B cell (primary cell): ENCODE data around the gene ATP13A1. TPM values are rescaled to one million over a fixed set of nuclear protein-coding genes. Genes with fewer than 3 reads are reported as not detected.

Source experiments
- ATAC-seq: fragments of 200-7000 bp; cut with Tn5 transposase; one replicate; pipeline ENCODE4 v1.10.0; 2021; ENCODE audit warnings: low read depth, mild to moderate bottlenecking, moderate number of reproducible peaks, moderate library complexity
- CTCF ChIA-PET: fragments of 350-600 bp; sonication (Branson Sonifier 250); formaldehyde crosslinking; loops from one replicate; lab custom pipeline; 2021; ENCODE audit warnings: antibody characterized with exemption, inconsistent platforms; lab: Charles Lee
- POLR2A ChIA-PET: fragments of 350-600 bp; sonication (Branson Sonifier 250); formaldehyde crosslinking; loops from one replicate; lab custom pipeline; 2021; ENCODE audit warnings: antibody characterized with exemption; lab: Charles Lee
- DNase-seq: peaks from one replicate; pipeline ENCODE4 v3.0.0; 2013
- H2AFZ ChIP-seq: 2 replicates; pipeline ENCODE4 v1.6.1; 2012; ENCODE audit warnings: mild to moderate bottlenecking, low read depth, low read length; ENCODE audit not compliant: insufficient read depth, poor library complexity, severe bottlenecking
- H3K27ac ChIP-seq, 2 donors: 1 replicate in 1 of 2; 2 replicates in 1 of 2; pipeline ENCODE4 v1.5.1; 2012 to 2013; ENCODE audit warnings: low read length in 2 of 2, mild to moderate bottlenecking in 2 of 2, moderate library complexity in 1 of 2
- H3K27me3 ChIP-seq, 4 experiments: fragments of 200-600 bp in 1 of 4; sonication (generic) in 1 of 4; replicated peaks in 1 of 4; 1 replicate in 2 of 4; 2 replicates in 2 of 4; pipeline versions ENCODE4 v1.6.1 to v1.7.0; 2013 to 2016; ENCODE audit warnings: low read length in 3 of 4, mild to moderate bottlenecking in 2 of 4, mixed read lengths in 1 of 4, moderate library complexity in 1 of 4; ENCODE audit not compliant: insufficient read depth in 4 of 4, control insufficient read depth in 3 of 4; ENCODE audit errors: control extremely low read depth in 1 of 4
- H3K36me3 ChIP-seq, 2 experiments: replicated peaks in 1 of 2; 1 replicate in 1 of 2; 2 replicates in 1 of 2; pipeline versions ENCODE4 v1.6.1 to v1.7.1; 2013; ENCODE audit warnings: low read length in 1 of 2; ENCODE audit not compliant: insufficient read depth in 2 of 2, control insufficient read depth in 1 of 2; ENCODE audit errors: control extremely low read depth in 1 of 2, extremely low read depth in 1 of 2
- H3K4me1 ChIP-seq, 2 donors: fragments of 200-600 bp in 1 of 2; sonication (generic) in 1 of 2; 1 replicate in 1 of 2; 2 replicates in 1 of 2; pipeline versions ENCODE4 v1.5.1 to v1.6.1; 2013 to 2017; ENCODE audit warnings: low read length in 2 of 2; ENCODE audit not compliant: control insufficient read depth in 2 of 2, insufficient read depth in 2 of 2
- H3K4me2 ChIP-seq: replicated peaks from 2 replicates; pipeline ENCODE3; 2012; ENCODE audit warnings: mild to moderate bottlenecking, low read depth, low read length; ENCODE audit not compliant: poor library complexity, severe bottlenecking
- H3K4me3 ChIP-seq, 5 experiments: fragments of 200-600 bp in 1 of 5; sonication (generic) in 1 of 5; 1 replicate in 3 of 5; 2 replicates in 2 of 5; pipeline versions ENCODE4 v1.5.1 to v1.7.0; 2011 to 2016; ENCODE audit warnings: low read length in 4 of 5, mild to moderate bottlenecking in 4 of 5, low read depth in 2 of 5, control low read depth in 1 of 5, moderate library complexity in 1 of 5; ENCODE audit not compliant: insufficient read depth in 1 of 5; ENCODE audit errors: control extremely low read depth in 1 of 5, extremely low read depth in 1 of 5
- H3K79me2 ChIP-seq: fragments of 200-600 bp; sonication (generic); one replicate; pipeline ENCODE4 v1.6.0; 2016; ENCODE audit warnings: low read length; ENCODE audit not compliant: control insufficient read depth, insufficient read depth
- H3K9ac ChIP-seq: fragments of 200-600 bp; sonication (generic); 2 replicates; pipeline ENCODE4 v1.6.1; 2017; ENCODE audit warnings: mild to moderate bottlenecking, low read length, moderate library complexity
- H3K9me3 ChIP-seq, 3 donors: one replicate each; pipeline versions ENCODE4 v1.6.1 to v1.7.1; 2013; ENCODE audit warnings: low read length in 2 of 3; ENCODE audit not compliant: control insufficient read depth in 2 of 3, insufficient read depth in 1 of 3; ENCODE audit errors: control extremely low read depth in 1 of 3
- H4K20me1 ChIP-seq: 2 replicates; pipeline ENCODE4 v1.6.0; 2012; ENCODE audit warnings: mild to moderate bottlenecking, low read length; ENCODE audit not compliant: insufficient read depth, control insufficient read depth, poor library complexity, severe bottlenecking
- H3K27ac Mint-ChIP-seq: one replicate; pipeline ENCODE4 v1.8.0; 2021; ENCODE audit warnings: mixed read lengths
- H3K27me3 Mint-ChIP-seq: one replicate; pipeline ENCODE4 v1.8.0; 2021; ENCODE audit warnings: mixed read lengths
- H3K4me1 Mint-ChIP-seq: one replicate; pipeline ENCODE4 v1.8.0; 2021; ENCODE audit warnings: mixed read lengths
- H3K4me3 Mint-ChIP-seq: one replicate; pipeline ENCODE4 v1.8.0; 2021; ENCODE audit warnings: mixed read lengths
- H3K9me3 Mint-ChIP-seq: one replicate; pipeline ENCODE4 v1.8.0; 2022; ENCODE audit warnings: mixed read lengths; ENCODE audit not compliant: insufficient read depth
- CTCF ChIP-seq: fragments of 200-600 bp; IDR thresholded peaks from one replicate; pipeline ENCODE4 v1.8.0; 2022; ENCODE audit warnings: antibody characterized with exemption, mild to moderate bottlenecking
- EZH2 ChIP-seq: IDR thresholded peaks from 2 replicates; pipeline ENCODE4 v1.6.1; 2012; ENCODE audit warnings: borderline replicate concordance, low read depth, mild to moderate bottlenecking, moderate library complexity, low read length; ENCODE audit not compliant: insufficient read depth, poor library complexity, severe bottlenecking
- WGBS: methylation state at CpG from one replicate; pipeline ENCODE4 v1.1.5; 2013; ENCODE audit warnings: missing lambda C conversion rate; ENCODE audit not compliant: insufficient coverage; 5-methylcytosine and 5-hydroxymethylcytosine counted together
- intact Hi-C: fragments of 100-400 bp; cut with micrococcal nuclease; formaldehyde crosslinking; loops from one replicate; pipeline ENCODE4 v1.10.0; 2022
- polyA plus RNA-seq: library from polyadenylated mRNA; depleted of rRNA; stranded (reverse); fragments of >200 nt; gene quantifications from 2 replicates; pipeline ENCODE4 v1.2.3, GENCODE V29; 2012
- total RNA-seq, 2 donors: library from RNA; stranded (reverse); fragments of 120-200 nt in 1 of 2; gene quantifications; 1 replicate in 1 of 2; 2 replicates in 1 of 2; pipeline versions ENCODE4 v1.2.3 to v1.2.4, GENCODE V29; 2013 to 2022

ATP13A1 gene
- total and polyA plus RNA-seq, 2 donors (not counting 1 experiment from before 2014, with no cell fraction given), result 156 to 277 TPM

- no peaks in the 10 kb centered on the region for H3K9me3 Mint-ChIP-seq
- CTCF ChIA-PET, result interaction anchor here (1.1 kb wide), 1 partner anchor 30 kb away, joined by 3 read pairs; no protein-coding TSS in a partner anchor
- Histone ChIP-seq H4K20me1 (peaks cover 17% of the 10 kb centered on the region), H3K36me3 (peaks cover 0 to 53% of the 10 kb centered on the region in 2 experiments), H3K79me2 (peaks cover 6% of the 10 kb centered on the region), H3K4me1 (peaks cover 7 to 21% of the 10 kb centered on the region in 2 donors), H3K4me2 (no peak overlapping the region), H2AFZ (no peak overlapping the region), H3K4me3 (no peak overlapping the region), H3K27me3 (no peaks in the 10 kb centered on the region), H3K9ac (no peak overlapping the region), H3K27ac (no peak overlapping the region), H3K9me3 (peaks cover 0 to 2% (median 0%) of the 10 kb centered on the region in 3 donors)
- H3K27me3 Mint-ChIP-seq, result no peaks in the 10 kb centered on the region
- peaks cover 18% of the 10 kb centered on the region for H3K4me1 Mint-ChIP-seq
- peak; percentile 10 for DNase-seq
- intact Hi-C loops, result no loop called here
- no peak for ATAC-seq
- H3K4me3 Mint-ChIP-seq, result no peak overlapping the region
- TF ChIP-seq EZH2, result no peak
- TF ChIP-seq CTCF, result no peak
- POLR2A ChIA-PET, result no interaction called here
- no peak overlapping the region for H3K27ac Mint-ChIP-seq
- 96% methylated on average over 7 of the region's 7 CpGs for WGBS
These were observed 32.1 kb downstream of the ATP13A1 start for GRCh38 chr19:19631346-19631745.

GRCh38 chr19:19630426-19630825 is 33.0 kb downstream of the ATP13A1 start:
- H3K27me3 Mint-ChIP-seq, result no peaks in the 10 kb centered on the region
- no peak for TF ChIP-seq CTCF
- TF ChIP-seq EZH2, result no peak
- ChIA-PET POLR2A (no interaction called here), CTCF (no interaction called here)
- no peak overlapping the region for H3K9ac ChIP-seq
- H3K9me3 Mint-ChIP-seq, result no peaks in the 10 kb centered on the region
- H3K27ac Mint-ChIP-seq, result peak overlapping the region; percentile 53
- H3K4me3 ChIP-seq, result no peak overlapping the region
- 100% methylated on average over 1 of the region's 2 CpGs for WGBS
- H3K4me2 ChIP-seq, result no peak overlapping the region
- no peak overlapping the region for H2AFZ ChIP-seq
- no peak overlapping the region for H3K4me3 Mint-ChIP-seq
- H3K79me2 ChIP-seq, result peaks cover 6% of the 10 kb centered on the region
- peaks cover 0 to 46% of the 10 kb centered on the region in 2 experiments for H3K36me3 ChIP-seq
- peaks cover 22% of the 10 kb centered on the region for H3K4me1 Mint-ChIP-seq
- ATAC-seq (no peak), DNase-seq (peak; percentile 17)
- intact Hi-C loops, result no loop called here
- peaks cover 7 to 21% of the 10 kb centered on the region in 2 donors for H3K4me1 ChIP-seq
- H3K27ac ChIP-seq, result no peak overlapping the region
- no peaks in the 10 kb centered on the region for H3K27me3 ChIP-seq
- peaks cover 17% of the 10 kb centered on the region for H4K20me1 ChIP-seq
- H3K9me3 ChIP-seq, result peaks cover 0 to 2% (median 0%) of the 10 kb centered on the region in 3 donors
